HG03045 (cell line): ENCODE results near the gene CSMD2.

Experiments used
- ATAC-seq: cut with Tn5 transposase; IDR thresholded peaks from one replicate; pipeline ENCODE4 v1.9.1; 2021; ENCODE audit warnings: mild to moderate bottlenecking, moderate library complexity; ENCODE audit not compliant: unreplicated experiment

Gene CSMD2

GRCh38 chr1:33586106-33586505 is 578.9 kb downstream of the CSMD2 start:
- no peak for ATAC-seq

- no peak for ATAC-seq
Measured at GRCh38 chr1:33583567-33583966, 581.5 kb downstream of the CSMD2 start.

GRCh38 chr1:33578557-33579448 is 586.2 kb downstream of the CSMD2 start:
- ATAC-seq: no peak

- no peak for ATAC-seq
Measured at GRCh38 chr1:33577663-33578062, 587.4 kb downstream of the CSMD2 start.

GRCh38 chr1:33576821-33577599 is 588.0 kb downstream of the CSMD2 start:
- ATAC-seq: no peak

GRCh38 chr1:33575324-33575879 is 589.6 kb downstream of the CSMD2 start:
- ATAC-seq: no peak

GRCh38 chr1:33573661-33574060 is 591.4 kb downstream of the CSMD2 start:
- ATAC-seq: no peak

GRCh38 chr1:33572387-33572786 is 592.6 kb downstream of the CSMD2 start:
- no peak for ATAC-seq

- ATAC-seq: no peak
Measured at GRCh38 chr1:33569331-33569730, 595.7 kb downstream of the CSMD2 start.

GRCh38 chr1:33563699-33564098 is 601.3 kb downstream of the CSMD2 start:
- ATAC-seq: no peak

- ATAC-seq: no peak
Measured at GRCh38 chr1:33562563-33562962, 602.5 kb downstream of the CSMD2 start.

GRCh38 chr1:33561576-33561975 is 603.5 kb downstream of the CSMD2 start:
- no peak for ATAC-seq

GRCh38 chr1:33560680-33561079 is 604.4 kb downstream of the CSMD2 start:
- no peak for ATAC-seq

- no peak for ATAC-seq
Measured at GRCh38 chr1:33548721-33549120, 616.3 kb downstream of the CSMD2 start.

GRCh38 chr1:33548319-33548718 is 616.7 kb downstream of the CSMD2 start:
- ATAC-seq: no peak

GRCh38 chr1:33547576-33547975 is 617.5 kb downstream of the CSMD2 start:
- no peak for ATAC-seq

GRCh38 chr1:33541966-33542365 is 623.1 kb downstream of the CSMD2 start:
- ATAC-seq: no peak

- ATAC-seq: no peak
Measured at GRCh38 chr1:33537885-33538284, 627.1 kb downstream of the CSMD2 start.

- no peak for ATAC-seq
Measured at GRCh38 chr1:33535334-33535733, 629.7 kb downstream of the CSMD2 start.

GRCh38 chr1:33532936-33533335 is 632.1 kb downstream of the CSMD2 start:
- ATAC-seq: no peak

GRCh38 chr1:33532250-33532649 is 632.8 kb downstream of the CSMD2 start:
- ATAC-seq: no peak

- no peak for ATAC-seq
Measured at GRCh38 chr1:33529957-33530356, 635.1 kb downstream of the CSMD2 start.
